Cardiac fibroblast (primary cell): ENCODE results near the gene BBS2.

Source experiments
- DNase-seq, 2 donors: peaks; one replicate each; pipeline versions ENCODE4 v3.0.0 to v3.0.0-alpha.2; 2010; ENCODE audit warnings: low read depth in 2 of 2
- H3K4me3 ChIP-seq, 2 donors: replicated peaks in 1 of 2; 1 replicate in 1 of 2; 2 replicates in 1 of 2; pipeline ENCODE4 v1.5.1; 2011; ENCODE audit warnings: low read depth in 2 of 2, low read length in 2 of 2, mild to moderate bottlenecking in 2 of 2, moderate library complexity in 1 of 2
- CTCF ChIP-seq: IDR thresholded peaks from one replicate; pipeline ENCODE4 v1.5.1; 2011; ENCODE audit warnings: low read depth, mild to moderate bottlenecking, low read length, inconsistent platforms

BBS2 gene

GRCh38 chr16:56519459-56520250 is at the start of gene BBS2:
Gene BBS2, minus strand, starts transcription at chr16:56520024. Its CDS starts 162 bp downstream, at chr16:56519862.
- no peak for TF ChIP-seq CTCF
- H3K4me3 ChIP-seq: peak within 1 kb of the TSS; percentile 97 to 98
- DNase-seq: peak; percentile 81 to 88

GRCh38 chr16:56564793-56565477 is 45.1 kb upstream of the BBS2 start, which contains the start of gene MT4:
Gene MT4, plus strand, starts transcription at chr16:56565073. Its CDS starts 56 bp downstream, at chr16:56565129.
- no peak for TF ChIP-seq CTCF
- no peak for DNase-seq

DNA sequence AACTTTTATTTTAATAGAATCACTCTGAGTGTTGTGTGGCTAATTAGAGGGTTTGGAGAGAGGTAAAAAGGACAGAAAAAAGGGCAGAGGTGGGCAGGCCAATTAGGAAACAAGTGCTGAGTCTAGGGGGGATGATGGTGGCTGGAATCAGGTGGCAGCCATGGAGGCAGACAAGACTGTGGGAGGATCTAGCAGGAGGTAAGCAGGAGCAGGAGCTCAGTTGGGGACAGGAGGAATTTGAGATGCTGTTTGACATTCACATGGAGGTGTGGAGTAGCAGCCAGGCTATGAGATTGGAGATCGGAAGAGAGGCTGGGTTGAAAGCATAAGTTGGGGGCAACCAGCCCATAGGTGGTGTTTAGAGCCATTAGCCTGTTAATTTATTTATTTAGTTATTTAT is 41.3 kb upstream of the BBS2 start:
- TF ChIP-seq CTCF: no peak
- no peak overlapping the region for H3K4me3 ChIP-seq
- DNase-seq: no peak

More at GRCh38 chr16:56564793-56565477, 45.1 kb upstream of the BBS2 start, which contains the start of gene MT4:
- H3K4me3 ChIP-seq: no peak within 1 kb of the TSS

- TF ChIP-seq CTCF: no peak
- no peak for DNase-seq
- no peak overlapping the region for H3K4me3 ChIP-seq
Observed at GRCh38 chr16:56560447-56560846, 40.6 kb upstream of the BBS2 start.

- no peak for TF ChIP-seq CTCF
- H3K4me3 ChIP-seq: no peak overlapping the region
- no peak for DNase-seq
Observed at GRCh38 chr16:56559109-56559508, 39.3 kb upstream of the BBS2 start.

DNA sequence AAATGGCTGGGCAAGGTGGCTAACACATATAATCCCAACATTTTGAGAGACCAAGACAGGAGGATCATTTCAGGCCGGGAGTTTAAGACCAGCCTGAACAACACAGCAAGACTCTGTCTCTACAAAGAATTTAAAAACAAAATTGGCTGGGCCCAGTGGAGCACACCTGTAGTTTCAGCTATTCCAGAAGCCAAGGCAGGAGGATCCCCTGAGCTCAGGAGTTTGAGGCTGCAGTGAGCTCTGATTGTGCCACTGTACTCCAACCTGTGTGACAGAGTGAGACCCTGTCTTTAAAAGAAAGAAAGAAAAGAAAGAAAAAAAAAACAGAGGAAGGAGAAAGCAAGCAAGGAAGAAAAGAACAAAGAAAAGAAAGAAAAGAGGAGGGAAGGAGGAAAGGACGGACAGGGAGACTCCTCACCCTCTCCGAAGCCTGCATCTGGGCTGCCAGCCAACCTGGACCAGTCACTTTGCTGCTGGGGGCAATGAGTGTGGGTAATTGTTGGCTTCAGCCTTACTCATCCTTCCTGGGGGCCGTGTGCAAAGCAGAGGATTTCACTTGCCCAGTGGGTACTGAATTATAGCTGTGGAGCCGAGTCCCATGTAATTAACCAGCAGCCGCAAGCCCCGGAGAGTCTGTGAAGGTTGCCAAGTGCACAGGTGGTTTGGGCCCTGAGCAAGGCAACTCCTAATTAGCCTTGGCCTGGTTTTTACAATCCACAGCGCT is 38.4 kb upstream of the BBS2 start:
- no peak for TF ChIP-seq CTCF
- no peak overlapping the region for H3K4me3 ChIP-seq
- peak; percentile 27 to 75 for DNase-seq
